Measurements from ENCODE around the gene ACAD8.
"Not testable (repeated sequence)": the region's sequence is repeated elsewhere in the genome, so short reads cannot be mapped to it uniquely, and the experiment has no call there.

The ACAD8 gene

GRCh38 chr11:134267966-134268365, 14.6 kb downstream of the ACAD8 start:
- no peak for DNase-seq

GRCh38 chr11:134270250-134270714, 16.9 kb downstream of the ACAD8 start:
- no peak for DNase-seq

GRCh38 chr11:134271978-134272377, 18.6 kb downstream of the ACAD8 start:
- no peak for DNase-seq

- no peak for DNase-seq
Observed at GRCh38 chr11:134272381-134273316, 19.3 kb downstream of the ACAD8 start.

- no peak for DNase-seq
Observed at GRCh38 chr11:134273317-134273712, 19.9 kb downstream of the ACAD8 start.

GRCh38 chr11:134275188-134275533, 21.8 kb downstream of the ACAD8 start:
- DNase-seq = no peak

- peak; percentile 67 for DNase-seq
Observed at GRCh38 chr11:134275534-134276395, 22.4 kb downstream of the ACAD8 start, which contains the start of gene GLB1L3. Gene GLB1L3, plus strand, starts transcription at chr11:134276379. Its CDS starts 362 bp downstream, at chr11:134276741.

GRCh38 chr11:134276396-134277182, 23.2 kb downstream of the ACAD8 start:
- no peak for DNase-seq

- no peak for DNase-seq
Observed at GRCh38 chr11:134277183-134278001, 24.0 kb downstream of the ACAD8 start.

- no peak for DNase-seq
Observed at GRCh38 chr11:134278356-134278755, 25.0 kb downstream of the ACAD8 start.

GRCh38 chr11:134281635-134282034, 28.3 kb downstream of the ACAD8 start:
- DNase-seq = not testable (repeated sequence)

GRCh38 chr11:134282121-134283045, 29.0 kb downstream of the ACAD8 start:
- DNase-seq = no peak

GRCh38 chr11:134283461-134284230, 30.3 kb downstream of the ACAD8 start:
- DNase-seq = no peak

- DNase-seq = not testable (repeated sequence)
Observed at GRCh38 chr11:134284349-134284748, 31.0 kb downstream of the ACAD8 start.

- DNase-seq = no peak
Observed at GRCh38 chr11:134287561-134287960, 34.2 kb downstream of the ACAD8 start.

- DNase-seq = no peak
Observed at GRCh38 chr11:134288486-134288885, 35.1 kb downstream of the ACAD8 start.

- no peak for DNase-seq
Observed at GRCh38 chr11:134289167-134289566, 35.8 kb downstream of the ACAD8 start.

- no peak for DNase-seq
Observed at GRCh38 chr11:134289789-134290188, 36.4 kb downstream of the ACAD8 start.

- no peak for DNase-seq
Observed at GRCh38 chr11:134290646-134291045, 37.3 kb downstream of the ACAD8 start.

GRCh38 chr11:134291196-134291595, 37.8 kb downstream of the ACAD8 start:
- no peak for DNase-seq
